HL-60/S4 treated with retinoic acid at 250 ng/mL for 4 days and 3 days (cell line): Measurements from ENCODE around the gene HSPB6.

Source experiments
- in situ Hi-C: fragments of 300-500 bp; cut with MboI; formaldehyde crosslinking; loops from 2 replicates; pipeline ENCODE4 v1.7.0; 2022; ENCODE audit warnings: low sequenced_read_pairs

HSPB6 gene

DNA sequence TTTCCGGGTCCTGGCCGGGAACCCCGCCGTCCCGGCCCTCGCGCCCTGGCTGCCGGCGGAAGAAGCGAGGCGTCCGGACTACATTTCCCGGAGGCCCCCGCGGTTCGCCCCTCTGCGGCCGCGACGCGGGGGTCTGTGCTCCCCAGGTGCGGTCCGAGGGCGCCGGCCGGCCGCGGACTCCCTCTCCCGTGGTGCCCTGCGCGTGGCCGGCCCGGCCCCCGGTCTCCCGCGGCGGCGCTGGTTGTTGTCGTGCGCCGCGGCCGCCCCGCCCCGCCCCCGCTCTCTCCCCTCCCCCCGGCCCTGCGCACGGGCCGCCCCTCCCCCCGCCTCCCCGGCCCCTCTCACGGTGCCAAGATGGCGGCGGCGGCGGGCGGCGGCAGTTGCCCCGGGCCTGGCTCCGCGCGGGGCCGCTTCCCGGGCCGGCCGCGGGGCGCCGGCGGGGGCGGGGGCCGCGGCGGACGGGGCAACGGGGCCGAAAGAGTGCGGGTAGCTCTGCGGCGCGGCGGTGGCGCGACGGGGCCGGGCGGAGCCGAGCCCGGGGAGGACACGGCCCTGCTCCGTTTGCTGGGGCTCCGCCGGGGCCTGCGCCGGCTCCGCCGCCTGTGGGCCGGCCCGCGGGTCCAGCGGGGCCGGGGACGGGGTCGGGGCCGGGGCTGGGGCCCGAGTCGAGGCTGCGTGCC is 39.0 kb downstream of the HSPB6 start, which contains the start of gene KMT2B:
Gene KMT2B (plus strand): TSS at position 339 of the 680 bp plus-strand sequence. CDS start 16 bp downstream, at position 355.
- in situ Hi-C loops = no loop called here

DNA sequence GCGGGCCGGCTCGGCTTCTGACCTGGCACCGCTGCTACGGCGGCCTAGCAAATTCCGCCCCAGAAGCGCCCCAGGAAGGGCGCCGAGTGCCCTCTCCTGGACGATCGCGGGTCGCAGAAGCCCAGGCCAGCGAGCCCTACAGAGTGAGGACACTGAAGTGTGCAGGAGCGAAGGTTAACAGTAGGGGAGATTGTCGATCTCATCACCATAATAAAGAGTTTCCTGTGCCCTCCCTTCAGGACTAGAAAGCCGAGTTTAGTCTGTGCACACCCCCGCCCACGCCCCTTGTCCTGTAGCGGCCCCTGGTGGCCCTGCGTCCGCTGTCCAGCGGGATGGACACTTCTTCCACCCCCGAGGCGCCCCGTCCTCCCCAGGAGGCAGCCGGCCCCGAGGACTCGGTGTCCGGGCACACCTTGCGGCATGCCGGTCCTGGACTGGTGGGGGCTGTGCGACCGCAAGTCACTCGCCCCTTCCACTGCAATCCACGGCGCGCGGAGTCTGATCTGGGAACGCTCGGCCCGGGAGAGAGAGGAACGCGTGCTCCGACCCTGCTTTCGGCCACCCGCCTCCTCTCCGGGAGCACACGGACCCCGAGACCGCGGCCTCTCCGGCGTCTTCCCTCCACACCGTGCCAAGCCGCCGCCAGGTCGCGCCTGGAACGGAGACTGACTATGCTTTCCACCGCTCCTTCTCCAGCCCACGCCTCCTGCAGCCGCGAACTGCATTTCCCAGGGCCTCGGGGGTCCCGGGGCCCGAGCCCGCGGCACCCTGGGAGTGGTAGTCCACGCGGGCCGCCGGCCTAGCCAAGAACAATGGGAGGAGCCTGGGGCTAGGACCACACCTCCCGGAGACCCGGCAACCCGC is 39.8 kb downstream of the HSPB6 start:
- in situ Hi-C loops = no loop called here

DNA sequence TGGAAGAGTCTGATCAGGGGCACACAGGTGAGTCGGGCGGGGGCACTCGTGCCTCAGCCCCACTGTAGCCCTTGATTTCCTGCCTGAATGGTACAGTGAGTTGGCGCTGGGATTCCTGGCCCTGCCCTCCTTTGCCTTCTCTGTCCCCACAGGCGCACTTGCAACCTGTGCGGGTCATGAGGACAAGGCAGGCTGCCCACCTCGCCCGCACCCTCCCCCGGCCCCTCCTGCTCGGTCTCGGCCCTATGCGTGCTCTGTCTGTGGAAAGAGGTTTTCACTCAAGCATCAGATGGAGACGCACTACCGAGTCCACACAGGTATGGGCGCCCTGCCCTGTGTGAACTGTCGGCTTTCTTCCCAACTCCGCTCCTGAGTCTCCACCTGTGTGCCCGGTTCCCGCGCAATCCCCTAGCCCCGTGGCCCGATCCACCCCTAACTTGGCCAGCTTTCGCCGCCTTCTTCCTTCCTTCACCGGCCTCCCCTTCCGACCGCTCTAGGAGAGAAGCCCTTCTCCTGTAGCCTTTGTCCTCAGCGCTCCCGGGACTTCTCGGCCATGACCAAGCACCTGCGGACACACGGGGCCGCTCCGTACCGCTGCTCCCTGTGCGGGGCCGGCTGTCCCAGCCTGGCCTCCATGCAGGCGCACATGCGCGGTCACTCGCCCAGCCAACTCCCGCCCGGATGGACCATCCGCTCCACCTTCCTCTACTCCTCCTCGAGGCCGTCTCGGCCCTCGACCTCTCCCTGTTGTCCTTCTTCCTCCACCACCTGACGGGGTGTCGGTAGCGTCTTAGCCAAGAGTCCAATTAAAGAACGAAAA is 40.6 kb downstream of the HSPB6 start:
- in situ Hi-C loops = no loop called here

DNA sequence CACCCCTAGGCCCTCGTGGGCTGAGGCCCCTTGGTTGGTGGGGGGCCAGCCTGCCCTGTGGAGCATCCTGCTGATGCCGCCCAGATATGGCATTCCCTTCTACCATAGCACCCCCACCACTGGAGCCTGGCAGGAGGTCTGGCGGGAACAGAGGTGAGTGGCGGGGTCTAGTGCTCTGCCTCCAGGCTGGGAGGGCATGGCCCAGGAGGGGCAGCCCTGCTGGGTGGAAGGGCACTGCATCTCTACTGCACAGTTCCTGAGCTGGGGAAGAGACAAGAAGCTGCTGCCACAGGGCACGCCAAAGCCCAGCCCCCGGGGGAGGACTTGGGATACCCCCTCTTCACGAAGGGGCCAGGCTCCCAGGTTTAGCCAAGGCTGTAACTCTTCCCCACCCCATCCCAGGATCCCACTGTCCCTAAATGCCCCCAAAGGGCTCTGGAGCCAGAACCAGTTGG is 41.4 kb downstream of the HSPB6 start:
- in situ Hi-C loops = no loop called here

DNA sequence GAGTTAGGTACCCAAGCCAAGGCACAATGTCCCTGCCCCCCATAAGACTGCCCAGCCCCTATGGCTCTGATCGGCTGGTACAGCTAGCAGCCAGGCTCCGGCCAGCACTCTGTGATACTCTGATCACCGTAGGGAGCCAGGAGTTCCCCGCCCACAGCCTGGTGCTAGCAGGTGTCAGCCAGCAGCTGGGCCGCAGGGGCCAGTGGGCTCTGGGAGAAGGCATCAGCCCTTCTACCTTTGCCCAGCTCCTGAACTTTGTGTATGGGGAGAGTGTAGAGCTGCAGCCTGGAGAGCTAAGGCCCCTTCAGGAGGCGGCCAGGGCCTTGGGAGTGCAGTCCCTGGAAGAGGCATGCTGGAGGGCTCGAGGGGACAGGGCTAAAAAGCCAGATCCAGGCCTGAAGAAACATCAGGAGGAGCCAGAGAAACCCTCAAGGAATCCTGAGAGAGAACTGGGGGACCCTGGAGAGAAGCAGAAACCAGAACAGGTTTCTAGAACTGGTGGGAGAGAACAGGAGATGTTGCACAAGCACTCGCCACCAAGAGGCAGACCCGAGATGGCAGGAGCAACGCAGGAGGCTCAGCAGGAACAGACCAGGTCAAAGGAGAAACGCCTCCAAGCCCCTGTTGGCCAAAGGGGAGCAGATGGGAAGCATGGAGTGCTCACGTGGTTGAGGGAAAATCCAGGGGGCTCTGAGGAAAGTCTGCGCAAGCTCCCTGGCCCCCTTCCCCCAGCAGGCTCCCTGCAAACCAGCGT is 42.1 kb downstream of the HSPB6 start:
- in situ Hi-C loops = no loop called here

DNA sequence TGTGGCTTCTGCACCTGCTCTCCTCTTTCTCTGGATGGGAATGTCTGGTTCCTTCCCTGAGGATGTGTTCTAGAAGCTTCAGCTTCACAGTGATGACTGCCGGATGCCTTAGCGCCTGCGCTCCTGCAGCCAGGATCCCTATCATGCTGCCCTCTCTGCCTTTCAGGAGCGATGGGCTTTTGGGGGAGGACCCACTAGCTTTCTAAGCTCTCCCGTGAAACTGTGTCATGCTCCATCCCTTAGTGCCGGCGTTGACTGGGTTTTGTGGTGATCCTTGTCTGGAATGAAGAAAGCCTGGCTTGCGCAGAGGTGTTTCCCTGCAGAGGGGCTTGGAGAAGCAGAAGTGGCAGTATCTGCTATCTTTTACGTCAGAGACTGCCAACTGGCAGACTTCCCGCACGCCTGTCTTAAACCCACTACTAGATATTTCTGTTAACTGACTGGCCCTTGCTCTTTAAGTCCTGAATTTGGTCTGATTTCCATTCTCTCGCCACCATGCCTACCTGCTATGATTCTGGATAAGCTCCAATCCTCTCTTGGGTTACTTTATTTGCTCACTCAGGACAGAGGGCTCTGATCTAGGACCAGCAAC is 42.8 kb downstream of the HSPB6 start:
- in situ Hi-C loops = no loop called here

DNA sequence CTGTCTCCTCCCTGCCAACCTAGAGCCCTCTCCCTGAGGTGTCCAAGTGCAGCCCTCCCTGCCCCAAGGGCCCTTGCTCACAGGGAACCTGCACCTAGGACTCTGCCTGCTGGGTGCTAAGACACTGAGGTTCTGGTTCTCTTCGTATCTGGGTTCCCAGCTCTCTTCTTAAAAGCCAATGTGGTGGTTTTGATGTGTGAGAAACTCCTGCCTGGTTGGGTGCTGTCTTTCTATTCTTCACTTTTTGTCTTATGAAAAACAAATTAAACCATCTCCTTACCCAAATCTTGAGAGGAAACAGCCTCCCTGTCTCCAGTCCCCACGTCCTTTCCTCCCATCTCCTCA is 43.4 kb downstream of the HSPB6 start:
- in situ Hi-C loops = no loop called here

DNA sequence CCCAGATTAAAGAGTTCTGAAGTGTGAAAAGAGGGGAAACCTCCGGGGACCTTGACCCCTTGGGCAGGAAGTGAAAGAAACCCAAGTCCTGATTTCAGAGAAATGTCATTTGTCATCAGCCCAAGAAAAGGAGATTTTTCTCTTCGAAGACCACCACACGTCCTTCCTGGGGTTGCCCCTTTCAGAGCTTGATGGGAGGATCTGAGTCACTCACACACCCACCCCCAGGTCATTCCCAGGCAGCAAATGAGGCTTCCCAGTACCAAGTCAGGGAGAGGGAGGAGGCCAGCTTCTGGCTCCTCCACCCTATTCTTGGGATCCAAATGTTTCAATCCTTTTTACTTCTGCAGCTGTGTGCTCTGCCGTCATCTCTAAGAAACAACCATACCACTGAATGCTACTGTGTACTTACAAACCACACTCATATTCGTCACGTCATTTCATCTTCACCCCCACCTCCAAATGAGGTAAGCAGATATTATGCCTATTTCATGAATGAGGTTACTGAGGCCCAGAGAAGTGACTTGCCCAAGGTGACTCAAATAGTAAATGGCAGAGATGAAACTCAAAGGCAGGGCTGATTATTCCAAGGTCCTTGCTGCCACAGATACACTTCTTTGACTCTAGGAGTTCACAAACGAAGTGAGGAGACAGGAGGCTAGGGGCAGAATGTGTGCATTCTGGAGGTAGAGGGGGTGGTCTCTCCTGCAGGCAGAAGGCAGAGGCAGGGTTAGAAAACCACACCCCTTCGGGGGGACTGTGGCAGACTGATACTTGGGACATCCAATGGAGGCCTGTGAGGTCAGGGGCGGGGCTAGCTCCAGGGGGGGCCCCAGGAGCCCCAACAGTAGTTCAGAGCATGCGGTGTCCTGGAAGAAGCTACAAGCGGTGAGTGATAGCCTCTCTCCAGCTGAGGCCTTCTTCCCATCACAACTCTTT is 44.0 kb downstream of the HSPB6 start:
- in situ Hi-C loops = no loop called here

DNA sequence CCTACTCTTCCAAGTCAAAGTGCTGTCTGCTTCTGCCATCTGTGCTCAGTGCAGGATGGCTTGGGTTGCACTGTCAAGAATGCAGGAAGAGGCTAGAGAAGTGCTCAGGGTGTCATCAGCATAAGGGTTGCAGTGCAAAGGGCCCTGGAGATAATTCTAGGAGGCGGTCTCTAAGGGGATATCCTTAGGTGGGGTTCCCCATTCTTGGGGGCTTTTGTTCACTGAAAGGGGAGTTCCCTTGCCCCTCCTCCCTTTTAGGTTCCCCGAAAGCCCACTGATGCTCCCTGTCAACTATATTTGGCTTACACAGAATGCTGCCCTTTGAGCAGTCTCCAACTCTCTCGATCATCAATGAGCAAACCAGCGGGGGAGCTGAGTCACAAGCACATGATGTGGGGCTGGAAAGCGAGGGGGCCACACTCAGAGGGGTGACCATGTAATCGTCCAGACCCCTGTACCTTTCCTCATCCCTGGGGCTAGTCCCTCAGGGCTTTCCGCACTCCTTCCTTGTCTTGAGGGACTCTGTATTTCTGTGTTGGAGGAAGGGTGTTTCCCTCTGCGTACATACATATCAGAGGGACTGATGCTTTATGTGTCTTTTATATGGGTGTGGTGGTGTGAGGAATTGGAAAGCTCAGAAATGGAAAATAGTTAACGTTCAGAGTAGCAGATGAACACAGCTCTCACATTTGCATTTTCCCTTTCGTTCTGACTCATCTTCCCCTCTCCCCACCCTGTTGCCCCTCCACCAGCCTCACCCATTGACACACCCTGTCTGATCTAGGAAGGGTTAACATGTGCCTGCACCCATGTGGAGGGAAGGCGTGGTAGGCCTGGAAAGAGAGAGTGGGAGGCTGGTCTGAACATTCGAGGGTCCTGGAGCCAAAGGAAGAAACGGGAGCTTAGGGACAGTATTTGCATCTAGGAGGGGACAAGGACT is 45.8 kb downstream of the HSPB6 start:
- in situ Hi-C loops = no loop called here

DNA sequence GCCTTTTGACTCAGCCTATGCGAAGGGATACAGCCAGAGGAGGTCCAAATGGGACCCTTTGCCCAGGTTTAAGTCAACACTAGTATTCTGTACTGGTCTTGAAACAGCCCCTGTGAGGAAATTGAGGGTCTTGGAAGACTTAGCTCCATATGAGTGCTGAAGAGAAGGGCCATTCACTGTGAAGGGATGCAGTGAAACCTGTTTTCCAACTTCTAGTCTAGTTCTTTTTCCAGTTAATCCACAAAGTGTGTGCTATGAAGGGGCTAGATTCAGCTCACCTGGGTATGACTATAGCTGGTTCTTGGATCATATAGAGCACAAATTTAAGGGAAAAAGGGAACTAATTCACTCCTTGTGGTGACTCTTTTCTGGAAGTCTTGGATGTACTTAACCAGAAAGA is 48.4 kb downstream of the HSPB6 start:
- in situ Hi-C loops = no loop called here
